Motor neuron (in vitro differentiated cells): Measurements from ENCODE around the gene ELAC2. TPM values are rescaled to one million over a fixed set of nuclear protein-coding genes. Genes with fewer than 3 reads are reported as not detected.
A peak's percentile ranks its signal among the peaks of the same experiment; 100 is the strongest.

Experiments used
- ATAC-seq, 8 experiments: fragments of 200-7000 bp; cut with Tn5 transposase; replicated peaks in 6 of 8; 2 replicates each; pipeline ENCODE4 v1.8.0; 2021; ENCODE audit warnings: mild to moderate bottlenecking in 8 of 8, moderate library complexity in 8 of 8
- H3K27ac ChIP-seq, 2 donors: fragments of 250-450 bp; sonication (Bioruptor Pico); 2 replicates each; pipeline ENCODE4 v1.9.0; 2021; ENCODE audit warnings: antibody characterized with exemption in 2 of 2, mild to moderate bottlenecking in 2 of 2, moderate library complexity in 1 of 2
- H3K4me1 ChIP-seq, 2 donors: fragments of 250-450 bp; sonication (Bioruptor Pico); replicated peaks in 1 of 2; 2 replicates each; pipeline ENCODE4 v1.6.1; 2021; ENCODE audit warnings: antibody characterized with exemption in 2 of 2, mild to moderate bottlenecking in 2 of 2, moderate library complexity in 1 of 2
- H3K4me3 ChIP-seq, 5 donors: fragments of 250-450 bp; sonication (Bioruptor Pico); 2 replicates each; pipeline ENCODE4 v1.9.0; 2021; ENCODE audit warnings: antibody characterized with exemption in 5 of 5, mild to moderate bottlenecking in 5 of 5, moderate library complexity in 4 of 5
- WGBS, 10 experiments: fragments of 450-650 bp; shearing (Covaris generic); methylation state at CpG; one replicate each; pipeline ENCODE4 v1.0.0; 2022; 5-methylcytosine and 5-hydroxymethylcytosine counted together
- in situ Hi-C, 9 experiments: fragments of 400-800 bp; cut with MboI; loops; one replicate each; pipeline ENCODE4 v1.15.0; 2021; ENCODE audit warnings: low sequenced_read_pairs in 9 of 9, low pct_unique_long_range_greater_than_20kb in 2 of 9; ENCODE audit not compliant: unreplicated experiment in 9 of 9
- total RNA-seq, 8 experiments: library from RNA; unstranded; fragments of 300-600 nt; gene quantifications; 2 replicates each; pipeline versions ENCODE4 v1.2.3 to v1.2.4, GENCODE V29; 2022

ELAC2 gene
- total RNA-seq, 8 experiments from 2014 or later, result 20.1 to 103 (median 39.9) TPM

DNA sequence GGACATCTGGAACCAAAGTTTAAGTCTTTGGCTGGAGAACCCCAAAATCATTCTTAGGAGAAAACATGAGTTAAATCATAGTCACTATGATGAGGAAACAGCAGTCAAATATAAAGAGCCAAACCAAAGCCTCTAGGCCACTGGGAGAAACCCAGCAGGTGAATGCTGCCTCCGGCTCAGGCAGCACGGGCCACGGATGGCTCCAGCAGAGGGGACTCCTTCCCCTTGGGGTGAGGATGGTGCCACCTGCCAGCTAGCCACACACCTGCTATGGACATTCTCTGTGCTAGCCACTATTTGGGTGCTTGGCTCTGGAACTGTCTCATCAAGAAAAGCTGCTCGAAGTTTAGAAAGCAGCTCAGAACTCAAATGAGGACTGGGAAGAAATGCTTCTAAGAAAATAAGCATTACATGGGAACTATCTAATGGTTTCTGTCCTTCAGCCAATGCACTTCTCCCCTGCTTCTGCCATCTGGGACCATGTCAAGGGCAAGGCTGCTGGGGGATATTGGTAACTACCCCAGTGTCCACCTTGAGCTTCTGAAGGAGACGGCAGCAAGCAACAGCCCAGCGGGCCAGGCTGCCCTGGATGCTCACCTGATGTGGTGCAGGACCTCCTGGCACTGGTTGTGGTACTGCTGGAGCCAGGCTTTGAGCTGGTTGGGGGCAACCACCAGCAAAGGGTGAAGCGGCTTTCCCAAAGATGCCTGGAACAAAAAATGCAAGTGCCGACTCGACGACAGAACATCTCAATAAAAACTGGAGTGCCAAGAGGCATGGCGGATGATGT, 22.5 kb downstream of the ELAC2 start:
- WGBS, 10 experiments, result 94 to 100% (median 100%) methylated on average over 3 to 5 of the region's 11 CpGs; no CpG with 5 or more reads in 4 of the 10 experiments
- in situ Hi-C loops, result no loop called here
- no peak overlapping the region for H3K27ac ChIP-seq
- peaks cover 19 to 23% of the 10 kb centered on the region in 2 donors for H3K4me1 ChIP-seq
- no peak overlapping the region for H3K4me3 ChIP-seq
- no peak for ATAC-seq

DNA sequence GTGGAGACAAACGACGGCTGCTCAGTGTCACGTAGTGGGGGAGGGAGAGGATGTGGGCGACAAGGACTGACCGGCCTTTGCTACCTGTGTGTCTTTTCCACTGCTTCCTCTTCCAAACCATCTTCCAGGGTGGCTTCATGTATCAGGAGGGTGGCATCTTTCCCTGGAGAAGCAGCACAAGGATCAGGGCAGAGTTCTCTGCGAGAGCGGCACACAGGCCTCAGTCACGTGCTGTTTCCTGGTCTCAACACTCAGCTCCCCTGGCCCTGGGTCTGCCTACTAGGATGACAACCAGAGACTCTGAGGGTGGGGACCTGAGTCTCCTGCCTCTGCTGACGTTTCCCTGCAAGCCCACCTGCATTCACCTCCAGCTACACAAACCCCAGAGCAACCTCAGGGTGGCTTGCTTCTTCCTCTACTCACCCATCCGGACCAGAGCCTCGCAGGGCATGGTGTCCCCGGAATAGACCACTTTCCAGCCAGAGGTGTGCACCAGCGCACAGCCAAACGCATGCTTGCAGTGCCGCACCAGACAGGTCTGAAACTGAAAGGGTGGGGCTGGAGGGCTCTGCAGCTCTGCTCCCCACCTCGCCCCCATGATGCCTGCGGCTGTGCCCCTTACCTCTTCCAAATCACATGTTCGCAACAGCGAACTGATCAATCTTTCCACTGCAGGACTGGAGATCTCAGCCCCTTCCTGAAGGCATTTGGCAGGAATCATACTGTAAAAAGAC, 23.3 kb downstream of the ELAC2 start:
- WGBS, 10 experiments, result 81 to 100% (median 98%) methylated on average over 1 to 11 of the region's 19 CpGs; no CpG with 5 or more reads in 2 of the 10 experiments
- ATAC-seq, result no peak
- in situ Hi-C loops, result no loop called here
- Histone ChIP-seq H3K4me3 (no peak overlapping the region), H3K4me1 (peaks cover 18 to 19% of the 10 kb centered on the region in 2 donors), H3K27ac (no peak overlapping the region)

DNA sequence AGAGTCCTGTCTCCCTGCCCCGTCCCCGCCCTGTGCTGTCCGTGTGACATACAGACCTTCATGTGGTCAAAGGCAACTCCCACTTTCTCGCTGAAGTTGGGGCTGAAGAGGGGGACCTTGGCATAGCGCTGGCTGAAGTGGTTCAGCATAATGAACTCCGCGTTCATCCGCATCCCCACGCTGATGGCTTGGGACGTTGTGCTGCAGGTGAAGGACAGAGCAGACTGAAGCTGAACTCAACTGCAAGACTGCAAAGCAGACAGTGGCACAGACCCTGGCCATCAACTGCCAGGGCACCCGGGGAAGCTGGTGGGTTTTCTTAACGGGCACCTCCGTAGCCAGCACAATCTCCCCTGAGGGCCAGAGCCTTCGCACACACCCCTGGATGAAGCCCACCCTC, 24.2 kb downstream of the ELAC2 start:
- Histone ChIP-seq H3K4me3 (no peak overlapping the region), H3K4me1 (peaks cover 10 to 13% of the 10 kb centered on the region in 2 donors), H3K27ac (no peak overlapping the region)
- ATAC-seq, result no peak
- in situ Hi-C loops, result no loop called here
- 79 to 100% (median 96%) methylated on average over 1 to 11 of the region's 14 CpGs; no CpG with 5 or more reads in 6 of the 10 experiments for WGBS, 10 experiments

DNA sequence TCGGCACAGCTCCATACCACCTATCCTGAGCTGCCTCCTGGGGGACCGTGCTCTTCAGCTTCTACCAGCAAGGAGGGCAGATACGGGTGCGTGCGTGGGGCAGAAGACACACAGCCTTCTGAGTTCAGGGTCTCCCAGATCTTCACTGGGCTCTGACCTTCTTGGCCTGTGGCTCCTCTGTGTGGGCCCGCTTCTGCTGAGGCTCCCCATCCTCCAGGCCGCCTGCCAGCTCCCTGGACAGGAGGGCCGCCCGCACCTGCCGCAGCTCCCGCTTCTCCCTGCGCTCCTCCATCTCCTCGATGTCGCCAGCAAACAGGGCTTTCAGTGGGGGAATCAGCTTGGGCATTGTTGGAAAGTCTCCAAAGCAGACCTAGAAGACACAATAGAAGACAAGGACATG, 25.2 kb downstream of the ELAC2 start:
- in situ Hi-C loops, result no loop called here
- H3K4me3 ChIP-seq, result no peak overlapping the region
- 93 to 100% (median 97%) methylated on average over 2 to 11 of the region's 14 CpGs; no CpG with 5 or more reads in 6 of the 10 experiments for WGBS, 10 experiments
- no peak overlapping the region for H3K27ac ChIP-seq
- no peak for ATAC-seq
- peaks cover under 1 to 6% of the 10 kb centered on the region in 2 donors for H3K4me1 ChIP-seq

DNA sequence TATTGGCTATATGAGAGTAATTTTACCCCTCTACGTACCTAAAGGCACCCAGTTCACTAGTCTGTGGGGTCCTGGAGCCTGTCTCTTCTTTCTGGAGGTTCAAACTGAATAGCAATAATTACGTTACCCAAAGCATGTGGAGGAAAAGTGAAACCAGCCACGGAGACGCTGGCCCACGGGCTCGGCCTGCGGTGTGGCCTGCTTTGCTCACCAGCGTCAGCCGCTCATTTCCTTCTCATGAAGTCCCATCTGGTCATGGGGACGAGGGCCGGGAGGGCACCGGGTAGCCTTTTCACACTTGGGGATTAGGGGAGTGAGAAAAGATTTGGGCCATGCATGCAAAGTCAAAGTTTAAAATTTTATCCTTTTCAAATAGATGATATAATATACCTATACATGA, 26.9 kb downstream of the ELAC2 start:
- H3K27ac ChIP-seq, result no peak overlapping the region
- in situ Hi-C loops, result no loop called here

DNA sequence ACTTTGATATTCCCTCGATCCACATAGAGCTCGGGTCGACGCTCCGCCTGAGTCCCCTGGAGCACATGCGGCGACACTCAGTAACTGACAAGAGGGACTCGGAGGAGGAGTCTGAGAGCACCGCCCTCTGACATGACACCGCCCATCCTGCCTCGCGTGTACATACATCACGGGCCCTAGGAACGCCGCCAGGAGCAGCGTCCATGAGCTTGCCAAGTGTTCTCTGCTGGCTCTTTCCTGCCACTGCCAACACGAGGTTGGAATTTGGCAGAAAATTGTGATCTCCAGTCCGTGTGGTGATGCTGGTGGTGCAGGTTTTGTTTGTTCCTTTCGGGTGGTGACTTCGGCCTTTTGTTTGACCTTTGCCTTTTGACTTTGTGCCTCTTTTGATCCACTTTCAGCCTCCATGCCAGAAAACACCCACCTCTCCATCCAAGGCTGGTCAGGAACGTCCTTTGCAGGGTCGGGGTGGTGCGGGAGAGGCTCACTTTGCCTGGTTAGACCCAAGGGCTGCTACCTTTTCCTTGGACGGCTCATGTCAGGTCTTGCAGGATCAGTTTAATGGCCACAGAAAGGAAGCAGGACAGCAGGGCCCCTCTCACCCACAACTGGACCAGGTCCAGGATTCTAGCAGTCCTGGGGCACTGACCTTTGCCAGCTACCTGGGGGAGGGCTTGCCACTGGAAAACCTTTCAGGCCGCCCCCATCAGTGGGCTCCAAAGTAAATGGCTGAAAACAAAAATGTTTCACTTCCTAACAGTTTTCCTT, 27.6 kb downstream of the ELAC2 start:
- no peak overlapping the region for H3K27ac ChIP-seq
- peaks cover 17 to 21% of the 10 kb centered on the region in 2 donors for H3K4me1 ChIP-seq
- ATAC-seq, result no peak
- no peak overlapping the region for H3K4me3 ChIP-seq
- in situ Hi-C loops, result no loop called here
- WGBS, 10 experiments, result 86 to 100% (median 100%) methylated on average over 1 to 14 of the region's 25 CpGs; no CpG with 5 or more reads in 2 of the 10 experiments

More for the DNA sequence above, 26.9 kb downstream of the ELAC2 start:
- Histone ChIP-seq H3K4me3 (no peak overlapping the region), H3K4me1 (peaks cover 10 to 18% of the 10 kb centered on the region in 2 donors)
- ATAC-seq, result no peak
- 73 to 100% (median 84%) methylated on average over 1 to 8 of the region's 12 CpGs; no CpG with 5 or more reads in 3 of the 10 experiments for WGBS, 10 experiments

DNA sequence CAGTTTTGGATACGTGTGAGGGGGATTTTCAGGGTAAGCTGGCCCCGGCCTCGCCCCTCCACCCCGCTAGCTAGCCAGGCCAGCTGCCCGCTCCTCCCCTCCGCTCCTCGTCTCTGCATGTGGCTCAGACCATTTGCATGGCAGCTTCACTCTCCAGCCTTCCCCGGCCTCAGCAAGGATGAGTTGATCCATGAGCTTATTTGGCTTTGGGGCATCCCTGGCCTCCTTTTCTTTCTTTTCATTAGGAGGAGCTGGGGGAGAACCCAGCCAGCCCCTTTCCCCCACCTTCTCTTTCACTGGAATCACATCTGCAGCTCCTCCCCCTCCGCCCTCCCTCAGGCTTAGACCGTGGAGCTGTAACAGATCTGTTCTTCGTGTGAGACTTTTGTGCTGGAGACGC, 30.7 kb downstream of the ELAC2 start:
- Histone ChIP-seq H3K4me1 (peaks cover 17 to 21% of the 10 kb centered on the region in 2 donors), H3K27ac (no peak overlapping the region), H3K4me3 (no peak overlapping the region)
- 20 to 90% (median 32%) methylated on average over 1 to 4 of the region's 12 CpGs; no CpG with 5 or more reads in 5 of the 10 experiments for WGBS, 10 experiments
- peak in 6 of 8 experiments; percentile 40 to 78 (median 61) for ATAC-seq
- in situ Hi-C loops, result no loop called here

DNA sequence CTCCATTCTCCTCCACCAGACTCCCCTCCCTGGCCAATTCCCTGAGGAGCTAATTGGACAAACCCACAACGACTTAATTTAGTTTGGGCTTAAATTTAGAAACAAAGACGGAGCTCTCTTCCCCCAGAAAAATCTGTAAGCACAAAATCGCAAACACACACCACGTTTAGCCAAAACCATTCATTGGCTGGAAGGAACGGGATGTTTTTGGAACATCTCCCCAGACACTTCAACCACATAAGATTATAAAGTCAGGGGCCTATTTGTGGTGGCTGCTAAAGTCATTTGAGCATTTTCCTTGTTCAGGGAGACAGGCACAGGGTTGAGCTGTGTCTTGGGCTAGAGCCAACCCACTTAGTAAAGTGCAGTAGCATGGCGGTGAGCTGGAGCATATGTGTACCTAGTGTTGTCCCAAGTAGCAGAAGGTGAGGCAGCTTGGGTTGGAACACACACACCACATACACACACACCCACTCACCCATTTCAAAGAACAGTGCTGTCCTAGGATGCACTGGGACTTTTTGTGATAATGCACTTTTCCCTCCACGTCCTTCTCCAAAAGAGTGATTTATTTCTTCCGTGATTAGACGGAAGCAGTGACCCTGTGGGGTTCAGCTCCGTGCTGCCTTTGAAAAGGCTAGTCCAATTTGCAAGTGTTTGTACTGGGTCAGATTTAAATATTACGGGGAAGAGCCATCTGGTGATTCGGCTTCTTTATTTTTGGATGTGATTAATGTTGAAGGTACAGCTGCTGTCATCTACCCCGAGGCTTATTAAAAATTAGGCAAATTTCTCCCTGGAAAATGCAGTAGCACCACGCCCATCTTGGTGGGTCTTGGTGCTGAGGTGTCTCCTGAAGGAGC, 32.2 kb downstream of the ELAC2 start:
- H3K27ac ChIP-seq, result no peak overlapping the region
- in situ Hi-C loops, result no loop called here
- WGBS, 10 experiments, result 23 to 93% (median 64%) methylated on average over 3 to 11 of the region's 14 CpGs; no CpG with 5 or more reads in 2 of the 10 experiments

DNA sequence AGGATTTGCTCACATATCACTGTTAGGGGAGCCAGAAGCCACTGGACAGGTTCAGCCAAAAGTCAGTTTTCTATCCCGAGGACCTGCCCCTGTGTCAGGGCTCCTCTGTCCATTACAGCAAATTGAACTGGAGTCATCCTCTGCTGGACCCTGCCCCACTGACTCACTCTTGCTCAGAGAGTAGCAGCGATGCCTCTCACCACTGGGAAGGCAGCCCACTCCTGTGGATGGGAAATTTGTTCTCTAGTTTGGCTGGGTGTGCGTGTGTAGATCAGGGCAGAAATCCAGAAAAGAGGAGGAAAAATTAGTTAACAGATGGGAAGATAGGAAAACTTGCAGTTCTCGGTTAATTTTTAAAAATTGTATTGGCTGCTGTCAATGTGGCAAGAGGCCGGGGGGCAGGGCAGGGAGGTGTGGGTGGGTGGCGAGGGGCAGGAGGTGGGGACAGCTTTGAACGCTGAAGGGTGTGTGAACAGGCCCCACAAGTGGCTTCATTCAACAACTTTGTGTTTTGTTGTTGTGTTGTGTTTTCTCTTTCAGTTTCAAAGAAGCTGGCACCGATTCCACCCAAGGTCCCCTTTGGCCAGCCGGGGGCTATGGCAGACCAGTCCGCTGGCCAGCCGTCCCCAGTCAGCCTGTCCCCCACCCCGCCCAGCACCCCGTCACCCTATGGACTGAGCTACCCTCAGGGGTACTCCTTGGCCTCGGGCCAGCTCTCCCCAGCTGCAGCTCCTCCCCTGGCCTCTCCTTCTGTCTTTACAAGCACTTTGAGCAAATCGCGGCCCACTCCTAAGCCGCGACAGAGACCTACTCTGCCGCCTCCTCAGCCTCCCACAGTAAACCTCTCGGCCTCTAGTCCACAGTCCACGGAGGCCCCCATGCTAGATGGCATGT, 33.6 kb downstream of the ELAC2 start:
- 14 to 100% (median 71%) methylated on average over 1 to 4 of the region's 21 CpGs; no CpG with 5 or more reads in 4 of the 10 experiments for WGBS, 10 experiments
- H3K27ac ChIP-seq, result no peak overlapping the region
- in situ Hi-C loops, result no loop called here
- peak in 2 of 8 experiments; percentile 60 to 66 for ATAC-seq
- no peak overlapping the region for H3K4me3 ChIP-seq
- H3K4me1 ChIP-seq, result peaks cover 17 to 21% of the 10 kb centered on the region in 2 donors

More for the DNA sequence above, 32.2 kb downstream of the ELAC2 start:
- peaks cover 17 to 21% of the 10 kb centered on the region in 2 donors for H3K4me1 ChIP-seq
- peak in 6 of 8 experiments; percentile 7 to 75 (median 26) for ATAC-seq
- no peak overlapping the region for H3K4me3 ChIP-seq

DNA sequence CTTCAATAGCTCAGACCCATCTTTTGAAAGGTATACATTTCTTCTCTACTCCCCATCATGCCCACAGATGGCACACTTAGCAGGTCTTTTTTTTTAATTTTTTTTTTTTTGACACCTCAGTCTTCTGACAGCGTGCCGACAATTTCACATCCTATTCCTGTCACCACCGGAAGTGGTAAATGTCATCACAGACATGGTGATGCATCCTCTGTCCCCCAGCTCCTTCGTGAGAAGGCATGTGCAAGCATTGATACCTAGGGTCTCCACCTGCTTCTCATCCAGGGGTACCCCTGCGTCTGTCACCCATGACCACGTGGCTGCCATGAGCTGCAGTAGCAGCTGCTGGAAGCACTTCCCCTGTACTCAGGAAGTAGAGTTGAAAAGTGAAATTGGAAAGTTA, 35.6 kb downstream of the ELAC2 start:
- 79 to 100% (median 92%) methylated on average over 1 to 6 of the region's 6 CpGs; no CpG with 5 or more reads in 3 of the 10 experiments for WGBS, 10 experiments
- Histone ChIP-seq H3K27ac (no peak overlapping the region), H3K4me3 (no peak overlapping the region), H3K4me1 (peaks cover 14 to 15% of the 10 kb centered on the region in 2 donors)
- no peak for ATAC-seq
- in situ Hi-C loops, result no loop called here

DNA sequence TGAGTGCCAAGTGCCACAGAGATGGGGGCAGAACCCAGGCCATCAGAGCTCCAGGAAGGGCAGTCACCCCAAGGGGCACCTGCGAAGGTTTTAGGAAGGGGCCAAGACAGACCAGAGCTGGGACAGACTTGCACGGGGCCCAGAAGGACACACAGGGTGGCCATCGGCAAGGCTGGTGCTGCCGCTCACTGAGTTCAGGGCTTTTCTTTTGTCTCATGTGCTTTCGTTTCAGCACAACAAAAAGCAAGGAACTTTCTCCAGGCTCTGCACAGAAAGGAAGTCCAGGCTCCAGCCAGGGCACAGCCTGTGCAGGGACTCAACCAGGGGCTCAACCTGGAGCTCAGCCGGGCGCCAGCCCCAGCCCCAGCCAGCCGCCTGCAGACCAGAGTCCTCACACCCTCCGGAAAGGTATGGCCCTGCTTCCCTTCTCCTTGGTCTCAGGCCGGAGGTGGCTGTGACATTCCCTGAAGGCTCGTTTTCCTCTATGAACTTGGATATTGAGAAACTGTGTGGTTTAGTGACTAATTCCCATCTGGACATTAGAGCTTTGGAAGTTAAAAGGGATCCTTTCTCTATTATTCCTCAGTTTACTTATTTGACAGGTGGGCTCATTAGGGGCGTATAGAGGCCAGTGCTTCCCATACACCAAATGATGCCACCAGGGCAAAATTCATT, 37.9 kb downstream of the ELAC2 start:
- Histone ChIP-seq H3K4me3 (no peak overlapping the region), H3K27ac (no peak overlapping the region), H3K4me1 (no peaks in the 10 kb centered on the region)
- WGBS, 10 experiments, result 28 to 100% (median 73%) methylated on average over 2 to 7 of the region's 12 CpGs; no CpG with 5 or more reads in 1 of the 10 experiments
- in situ Hi-C loops, result no loop called here
- ATAC-seq, result no peak
